GM18858 (cell line): Measurements from ENCODE around the gene EVX2.

ENCODE experiments used
- ATAC-seq: cut with Tn5 transposase; IDR thresholded peaks from one replicate; pipeline ENCODE4 v1.9.1; 2021; ENCODE audit not compliant: unreplicated experiment

The EVX2 gene

GRCh38 chr2:176096243-176096985 lies 12.7 kb upstream of the EVX2 start:
- no peak for ATAC-seq

GRCh38 chr2:176095421-176095820 lies 11.7 kb upstream of the EVX2 start:
- ATAC-seq = no peak

- ATAC-seq = no peak
Observed at GRCh38 chr2:176094349-176094748, 10.6 kb upstream of the EVX2 start.

- ATAC-seq = no peak
Observed at GRCh38 chr2:176093898-176094249, 10.1 kb upstream of the EVX2 start.

GRCh38 chr2:176093145-176093897 lies 9.6 kb upstream of the EVX2 start:
- no peak for ATAC-seq

GRCh38 chr2:176092270-176093144 lies 8.7 kb upstream of the EVX2 start, which contains the start of gene HOXD13:
Gene HOXD13, plus strand, starts transcription at chr2:176092721. Its CDS starts 170 bp downstream, at chr2:176092891.
- no peak for ATAC-seq

GRCh38 chr2:176091329-176092258 lies 7.8 kb upstream of the EVX2 start:
- no peak for ATAC-seq

GRCh38 chr2:176090862-176091261 lies 7.1 kb upstream of the EVX2 start:
- no peak for ATAC-seq

- ATAC-seq = no peak
Observed at GRCh38 chr2:176089843-176090395, 6.2 kb upstream of the EVX2 start.

- ATAC-seq = no peak
Observed at GRCh38 chr2:176088937-176089842, 5.4 kb upstream of the EVX2 start.

- no peak for ATAC-seq
Observed at GRCh38 chr2:176088048-176088936, 4.5 kb upstream of the EVX2 start.

GRCh38 chr2:176087330-176088047 lies 3.7 kb upstream of the EVX2 start:
- ATAC-seq = no peak

- ATAC-seq = no peak
Observed at GRCh38 chr2:176085861-176086771, 2.4 kb upstream of the EVX2 start.

- no peak for ATAC-seq
Observed at GRCh38 chr2:176085120-176085788, 1.5 kb upstream of the EVX2 start.

- ATAC-seq = no peak
Observed at GRCh38 chr2:176084611-176085119, 903 bp upstream of the EVX2 start.
